ENCODE measurements around the gene PARP16. TPM values are rescaled to one million over a fixed set of nuclear protein-coding genes. Genes with fewer than 3 reads are reported as not detected.

Gene PARP16
- total and polyA plus RNA-seq, 9 of the 15 experiments (the other 6 are each of a cell fraction or from before 2014, with no cell fraction given), result 3.0 to 9.9 (median 5.8) TPM

GRCh38 chr15:65326117-65326526 is 39.4 kb upstream of the PARP16 start (continued):
- TF ChIP-seq, protein P1, sequence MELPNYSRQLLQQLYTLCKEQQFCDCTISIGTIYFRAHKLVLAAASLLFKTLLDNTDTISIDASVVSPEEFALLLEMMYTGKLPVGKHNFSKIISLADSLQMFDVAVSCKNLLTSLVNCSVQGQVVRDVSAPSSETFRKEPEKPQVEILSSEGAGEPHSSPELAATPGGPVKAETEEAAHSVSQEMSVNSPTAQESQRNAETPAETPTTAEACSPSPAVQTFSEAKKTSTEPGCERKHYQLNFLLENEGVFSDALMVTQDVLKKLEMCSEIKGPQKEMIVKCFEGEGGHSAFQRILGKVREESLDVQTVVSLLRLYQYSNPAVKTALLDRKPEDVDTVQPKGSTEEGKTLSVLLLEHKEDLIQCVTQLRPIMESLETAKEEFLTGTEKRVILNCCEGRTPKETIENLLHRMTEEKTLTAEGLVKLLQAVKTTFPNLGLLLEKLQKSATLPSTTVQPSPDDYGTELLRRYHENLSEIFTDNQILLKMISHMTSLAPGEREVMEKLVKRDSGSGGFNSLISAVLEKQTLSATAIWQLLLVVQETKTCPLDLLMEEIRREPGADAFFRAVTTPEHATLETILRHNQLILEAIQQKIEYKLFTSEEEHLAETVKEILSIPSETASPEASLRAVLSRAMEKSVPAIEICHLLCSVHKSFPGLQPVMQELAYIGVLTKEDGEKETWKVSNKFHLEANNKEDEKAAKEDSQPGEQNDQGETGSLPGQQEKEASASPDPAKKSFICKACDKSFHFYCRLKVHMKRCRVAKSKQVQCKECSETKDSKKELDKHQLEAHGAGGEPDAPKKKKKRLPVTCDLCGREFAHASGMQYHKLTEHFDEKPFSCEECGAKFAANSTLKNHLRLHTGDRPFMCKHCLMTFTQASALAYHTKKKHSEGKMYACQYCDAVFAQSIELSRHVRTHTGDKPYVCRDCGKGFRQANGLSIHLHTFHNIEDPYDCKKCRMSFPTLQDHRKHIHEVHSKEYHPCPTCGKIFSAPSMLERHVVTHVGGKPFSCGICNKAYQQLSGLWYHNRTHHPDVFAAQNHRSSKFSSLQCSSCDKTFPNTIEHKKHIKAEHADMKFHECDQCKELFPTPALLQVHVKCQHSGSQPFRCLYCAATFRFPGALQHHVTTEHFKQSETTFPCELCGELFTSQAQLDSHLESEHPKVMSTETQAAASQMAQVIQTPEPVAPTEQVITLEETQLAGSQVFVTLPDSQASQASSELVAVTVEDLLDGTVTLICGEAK (IDR thresholded peaks at IDR 0.05), result no peak
- TF ChIP-seq, protein P1 (CRISPR knock-in tag; IDR thresholded peaks at IDR 0.05), result no peak
- TF ChIP-seq TBL1XR1 (IDR thresholded peaks at IDR 0.05; ENCODE audit: low read length in 2 of 2) (no peak), ZFPM2 (CRISPR knock-in tag; IDR thresholded peaks at IDR 0.05) (no peak), ZNF224 (CRISPR knock-in tag; IDR thresholded peaks at IDR 0.05) (no peak), FOSL1 (tag; conservative IDR thresholded peaks at IDR 0.05) (no peak), MED1 (CRISPR knock-in tag; IDR thresholded peaks at IDR 0.05; ENCODE audit: borderline replicate concordance) (no peak), GTF2F1 (IDR thresholded peaks at IDR 0.05; ENCODE audit: low read depth, low read length) (no peak), UBTF (IDR thresholded peaks at IDR 0.05; ENCODE audit: borderline replicate concordance in 1 of 2, low read depth in 2 of 2, low read length in 2 of 2) (no peak), FIP1L1 (IDR thresholded peaks at IDR 0.05; ENCODE audit: low read depth, low read length, poor library complexity, severe bottlenecking) (no peak), CBX5 (IDR thresholded peaks at IDR 0.05; ENCODE audit: borderline replicate concordance, low read depth) (no peak)

Measured in K562 (cell line).